WI38 (cell line): Measurements from ENCODE around the gene SFXN5.
"Not testable (repeated sequence)": the region's sequence is repeated elsewhere in the genome, so short reads cannot be mapped to it uniquely, and the experiment has no call there.

ENCODE experiments used
- H3K4me3 ChIP-seq: 2 replicates; pipeline ENCODE4 v1.5.1; 2011; ENCODE audit warnings: low read depth, mild to moderate bottlenecking, control low read depth, low read length
- CTCF ChIP-seq: IDR thresholded peaks from 2 replicates; pipeline ENCODE4 v1.5.1; 2012; ENCODE audit warnings: low read depth, mild to moderate bottlenecking, control low read depth, low read length

The SFXN5 gene

DNA sequence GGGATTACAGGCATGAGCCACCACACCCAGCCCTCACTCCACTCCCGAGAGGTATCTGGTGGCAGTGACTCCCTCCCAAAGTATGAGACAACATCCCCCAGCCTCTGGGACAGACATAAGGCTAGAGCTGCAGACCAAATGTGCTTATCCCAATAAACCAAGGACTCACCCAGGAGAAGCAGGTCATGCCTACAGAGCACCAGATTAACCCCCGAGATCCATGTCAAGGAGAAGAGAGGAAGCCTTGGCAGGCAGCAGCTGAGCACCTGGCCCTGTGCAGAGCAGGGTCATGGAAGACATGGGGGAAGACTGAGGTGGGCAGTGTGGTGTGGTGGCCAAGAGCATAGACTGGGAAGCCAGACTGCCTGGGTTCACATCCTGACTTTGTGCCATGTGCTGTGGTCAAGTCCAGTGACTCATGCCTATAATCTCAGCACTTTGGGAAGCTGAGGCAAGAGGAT lies 34.0 kb upstream of the SFXN5 start:
- no peak for TF ChIP-seq CTCF
- H3K4me3 ChIP-seq: no peak overlapping the region

DNA sequence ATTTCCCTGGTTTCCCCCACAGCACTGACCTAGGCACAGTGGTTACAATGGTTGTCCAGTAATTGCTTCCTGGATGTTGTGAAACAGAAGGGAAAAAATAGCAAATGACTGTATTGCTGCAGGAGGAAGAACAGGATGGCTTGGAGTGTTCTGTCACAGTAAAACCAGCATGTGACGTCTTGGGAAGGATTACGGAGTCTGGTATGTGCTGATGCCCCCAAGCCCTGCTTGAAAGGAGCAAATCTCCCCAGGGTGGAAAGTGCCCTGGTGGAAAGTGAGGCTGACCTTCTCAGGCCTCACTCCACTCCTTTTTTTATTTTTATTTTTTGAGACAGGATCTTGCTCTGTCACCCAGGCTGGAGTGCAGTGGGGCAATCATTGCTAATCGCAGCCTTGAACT lies 33.4 kb upstream of the SFXN5 start:
- no peak for TF ChIP-seq CTCF
- H3K4me3 ChIP-seq: no peak overlapping the region

GRCh38 chr2:73103018-73103542 lies 31.6 kb upstream of the SFXN5 start:
- TF ChIP-seq CTCF: no peak
- H3K4me3 ChIP-seq: no peak overlapping the region

DNA sequence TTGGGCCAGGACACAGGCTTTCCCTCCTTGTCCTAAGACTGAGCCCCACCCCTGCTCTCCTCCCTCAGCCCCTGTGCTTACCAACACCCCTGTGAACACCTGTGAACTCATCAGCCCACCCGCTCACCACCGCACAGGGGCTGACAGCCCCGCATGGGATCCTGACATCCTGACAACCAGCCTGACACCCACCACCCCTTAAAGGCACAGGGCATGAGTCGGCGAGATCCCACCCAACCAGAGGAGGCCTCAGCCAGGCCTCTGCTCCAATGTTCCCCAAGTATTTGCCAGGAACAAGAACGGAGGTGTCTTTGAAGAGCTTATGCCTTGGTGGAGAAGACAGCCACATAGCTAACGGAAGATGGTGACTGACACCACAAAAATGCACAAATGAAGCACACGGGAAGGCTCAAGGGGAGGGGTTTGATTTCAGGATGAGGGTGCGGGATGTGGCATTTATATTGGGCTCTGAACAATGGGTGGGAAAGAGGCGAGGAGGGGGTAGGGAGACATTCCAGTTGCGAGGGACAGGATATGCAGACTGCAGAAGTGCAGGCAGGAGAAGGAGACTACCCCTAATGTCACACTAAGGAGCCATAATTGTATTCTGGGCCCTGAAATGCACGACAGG lies 30.2 kb upstream of the SFXN5 start:
- TF ChIP-seq CTCF: no peak
- no peak overlapping the region for H3K4me3 ChIP-seq

- TF ChIP-seq CTCF: no peak
- no peak overlapping the region for H3K4me3 ChIP-seq
These were observed 29.4 kb upstream of the SFXN5 start for GRCh38 chr2:73100956-73101355.

- TF ChIP-seq CTCF: no peak
- H3K4me3 ChIP-seq: no peak overlapping the region
These were observed 28.0 kb upstream of the SFXN5 start for GRCh38 chr2:73099486-73099885.

- TF ChIP-seq CTCF: no peak
- no peak overlapping the region for H3K4me3 ChIP-seq
These were observed 24.4 kb upstream of the SFXN5 start for GRCh38 chr2:73095910-73096309.

DNA sequence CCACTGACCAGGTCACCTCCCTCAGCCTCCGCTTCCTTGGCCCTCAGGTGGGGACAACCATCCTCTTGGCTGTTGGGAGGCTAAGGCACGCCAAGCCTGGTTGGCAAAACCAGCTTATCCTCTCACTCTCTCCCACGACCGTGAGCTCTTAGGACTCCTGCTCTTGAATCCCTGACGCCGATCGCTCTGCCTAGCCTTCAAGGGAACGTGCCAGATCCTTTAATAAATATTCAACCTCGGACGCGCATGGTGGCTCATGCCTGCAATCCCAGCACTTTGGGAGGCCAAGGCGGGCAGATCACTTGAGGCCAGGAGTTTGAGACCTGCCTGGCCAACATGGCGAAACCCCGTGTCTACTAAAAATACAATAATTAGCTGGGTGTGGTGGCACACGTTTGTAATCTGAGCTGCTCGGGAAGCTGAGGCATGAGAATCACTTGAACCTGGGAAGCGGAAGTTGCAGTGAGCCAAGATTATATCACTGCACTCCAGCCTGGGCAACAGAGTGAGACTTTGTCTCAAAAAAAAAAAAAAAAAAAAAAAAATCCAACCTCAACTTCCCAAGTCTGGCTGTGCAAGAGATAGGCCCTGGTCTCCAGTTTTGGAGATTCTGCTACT lies 22.2 kb upstream of the SFXN5 start:
- H3K4me3 ChIP-seq: not testable (repeated sequence)
